ENCODE results near the gene C4orf46.

Gene C4orf46

GRCh38 chr4:158649111-158649680 lies 22.5 kb downstream of the C4orf46 start:
- DNase-seq = no peak

- no peak for DNase-seq
Measured at GRCh38 chr4:158644760-158645159, 26.9 kb downstream of the C4orf46 start.

GRCh38 chr4:158644356-158644755 lies 27.3 kb downstream of the C4orf46 start:
- no peak for DNase-seq

- DNase-seq = no peak
Measured at GRCh38 chr4:158636619-158637018, 35.1 kb downstream of the C4orf46 start.

GRCh38 chr4:158630893-158631292 lies 40.8 kb downstream of the C4orf46 start:
- DNase-seq = no peak

- no peak for DNase-seq
Measured at GRCh38 chr4:158625544-158625943, 46.1 kb downstream of the C4orf46 start.

GRCh38 chr4:158624889-158625478 lies 46.7 kb downstream of the C4orf46 start:
- peak; percentile 0 for DNase-seq

- no peak for DNase-seq
Measured at GRCh38 chr4:158622251-158622650, 49.4 kb downstream of the C4orf46 start.

GRCh38 chr4:158621729-158622128 lies 50.0 kb downstream of the C4orf46 start:
- DNase-seq = no peak

GRCh38 chr4:158617956-158618355 lies 53.7 kb downstream of the C4orf46 start:
- DNase-seq = no peak
